ENCODE data around the gene CCDC102A. TPM values are rescaled to one million over a fixed set of nuclear protein-coding genes. Genes with fewer than 3 reads are reported as not detected.

CCDC102A gene
- polyA plus RNA-seq, 2 of the 4 experiments (the other 2 are of a cell fraction) = 8.0 to 8.3 TPM

DNA sequence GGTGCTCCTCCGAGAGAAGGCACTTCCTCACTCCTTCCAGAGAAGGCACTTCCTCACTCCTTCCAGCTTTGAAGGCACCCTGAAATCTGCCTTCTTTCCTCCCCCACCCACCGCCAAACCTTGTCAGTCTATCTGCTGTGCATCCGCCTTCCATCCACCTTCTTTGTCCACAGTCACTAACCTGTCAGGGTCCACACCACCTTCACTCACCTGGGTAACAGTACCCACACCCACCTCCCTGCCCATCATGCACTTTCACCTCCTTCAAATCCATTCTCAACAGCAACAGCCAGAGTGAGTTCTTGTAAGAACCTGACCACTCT lies 5.2 kb downstream of the CCDC102A start:
- peak overlapping the region; percentile 16; the same call in 2 of the 3 replicates for H3K4me2 ChIP-seq
- FAIRE-seq = no peak
- no peak overlapping the region for H3K4me3 ChIP-seq
- no peak for ATAC-seq
- peaks cover 60% of the 10 kb centered on the region for H3K4me1 ChIP-seq
- no peak for DNase-seq (ENCODE audit: low read depth in 1 of 2, low spot score in 1 of 2)
- WGBS (ENCODE audit: missing lambda C conversion rate) = 77% methylated on average over 3 of the region's 3 CpGs
- peak overlapping the region in 1 of 2 experiments; percentile 79; a peak in 2 of 6 replicates for H3K27ac ChIP-seq
- H3K9me3 ChIP-seq = no peaks in the 10 kb centered on the region
- ChIA-PET CTCF (interaction anchor here (1.1 to 3.4 kb wide), 4 partner anchors 10 to 113 kb away, joined by 4 to 23 read pairs (median 6); partner anchors contain the start of gene POLR2C), POLR2A (no interaction called here)
- TF ChIP-seq, protein P1, sequence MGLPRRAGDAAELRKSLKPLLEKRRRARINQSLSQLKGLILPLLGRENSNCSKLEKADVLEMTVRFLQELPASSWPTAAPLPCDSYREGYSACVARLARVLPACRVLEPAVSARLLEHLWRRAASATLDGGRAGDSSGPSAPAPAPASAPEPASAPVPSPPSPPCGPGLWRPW (IDR thresholded peaks at IDR 0.05) = no peak
- no peak for TF ChIP-seq POLR2A (IDR thresholded peaks at IDR 0.05; ENCODE audit: low read length)
- TF ChIP-seq CBX2 (IDR thresholded peaks at IDR 0.05; ENCODE audit: borderline replicate concordance, low read depth) = no peak
- TF ChIP-seq CBX8 (IDR thresholded peaks at IDR 0.05) = no peak
- TF ChIP-seq NPAS2 (CRISPR knock-in tag; IDR thresholded peaks at IDR 0.05; ENCODE audit: borderline replicate concordance) = no peak
- no peak for TF ChIP-seq BCL3 (IDR thresholded peaks at IDR 0.05)
- no peak for TF ChIP-seq ZNF302 (CRISPR knock-in tag; IDR thresholded peaks at IDR 0.05)
- no peak for TF ChIP-seq RARB (CRISPR knock-in tag; IDR thresholded peaks at IDR 0.05)
- no peak for TF ChIP-seq ELK1 (IDR thresholded peaks at IDR 0.05; ENCODE audit: low read depth, low read length)
- no peak for TF ChIP-seq GATA3 (IDR thresholded peaks at IDR 0.05; ENCODE audit: borderline replicate concordance)
- TF ChIP-seq, protein P2, sequence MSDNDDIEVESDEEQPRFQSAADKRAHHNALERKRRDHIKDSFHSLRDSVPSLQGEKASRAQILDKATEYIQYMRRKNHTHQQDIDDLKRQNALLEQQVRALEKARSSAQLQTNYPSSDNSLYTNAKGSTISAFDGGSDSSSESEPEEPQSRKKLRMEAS (IDR thresholded peaks at IDR 0.05) = no peak
- no peak for TF ChIP-seq FOXS1 (CRISPR knock-in tag; IDR thresholded peaks at IDR 0.05)
- TF ChIP-seq PHF8 (IDR thresholded peaks at IDR 0.05; ENCODE audit: borderline replicate concordance, low read depth) = no peak
- no peak for TF ChIP-seq RNF2 (IDR thresholded peaks at IDR 0.05; ENCODE audit: borderline replicate concordance, low read depth)
- no peak for TF ChIP-seq HOXB13 (CRISPR knock-in tag; IDR thresholded peaks at IDR 0.05; ENCODE audit: low read depth)
- TF ChIP-seq ZSCAN20 (CRISPR knock-in tag; IDR thresholded peaks at IDR 0.05) = no peak
- no peak for TF ChIP-seq KDM1A (IDR thresholded peaks at IDR 0.05; ENCODE audit: low read depth)
- TF ChIP-seq JUN (IDR thresholded peaks at IDR 0.05) = no peak

DNA sequence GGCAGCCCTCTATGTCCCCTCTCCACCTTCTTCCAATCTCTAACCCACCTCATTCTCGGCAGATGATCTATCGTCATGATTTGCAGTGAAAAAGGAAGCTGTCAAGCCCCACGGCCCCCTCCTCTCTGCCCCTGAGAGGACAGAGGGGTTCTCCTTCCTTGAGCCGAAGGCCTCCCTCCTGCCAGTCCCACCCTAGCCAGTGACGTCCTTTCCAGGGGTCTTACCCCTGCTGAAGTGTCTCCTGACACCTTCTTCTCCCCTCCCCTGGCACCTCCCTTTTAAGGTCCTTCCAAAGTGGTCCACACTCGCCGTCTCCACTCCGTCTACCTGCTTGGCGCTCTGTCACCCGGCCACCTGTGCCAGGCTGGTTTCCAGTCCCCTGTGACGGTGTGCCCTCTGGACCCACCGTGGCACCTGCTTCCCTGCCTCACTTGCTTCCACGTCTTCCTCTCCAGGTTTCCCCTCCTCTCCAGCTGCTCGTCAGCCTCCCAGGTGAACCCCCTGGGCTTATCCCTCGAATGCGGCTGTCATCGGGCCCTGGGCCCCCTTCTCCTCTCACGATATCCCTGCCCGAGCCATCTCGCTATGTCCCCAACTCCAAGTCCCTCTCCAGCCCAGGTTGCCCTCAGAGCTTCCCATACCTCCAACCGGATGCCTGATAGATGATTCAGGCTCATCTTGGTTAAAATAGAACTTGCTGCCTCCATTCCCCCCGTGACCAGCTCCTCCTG lies 5.7 kb downstream of the CCDC102A start:
- H3K4me1 ChIP-seq = peaks cover 60% of the 10 kb centered on the region
- ChIA-PET POLR2A (no interaction called here), CTCF (interaction anchor here (1.1 to 3.4 kb wide), 4 partner anchors 10 to 113 kb away, joined by 4 to 23 read pairs (median 6); partner anchors contain the start of gene POLR2C)
- peak overlapping the region; percentile 65 to 79 for H3K27ac ChIP-seq
- no peak for ATAC-seq
- TF ChIP-seq TP53 (CRISPR knock-in tag; IDR thresholded peaks at IDR 0.05) = no peak
- no peak for TF ChIP-seq PBX3 (IDR thresholded peaks at IDR 0.05)
- no peak for TF ChIP-seq CHD2 (IDR thresholded peaks at IDR 0.05; ENCODE audit: low read length, partially characterized antibody)
- TF ChIP-seq EHMT2 (IDR thresholded peaks at IDR 0.05; ENCODE audit: low read depth) = no peak
- no peak for TF ChIP-seq CEBPB (IDR thresholded peaks at IDR 0.05)
- no peak for TF ChIP-seq USF2 (IDR thresholded peaks at IDR 0.05)
- TF ChIP-seq ATOH8 (CRISPR knock-in tag; IDR thresholded peaks at IDR 0.05; ENCODE audit: low read depth) = no peak
- TF ChIP-seq, protein P3, sequence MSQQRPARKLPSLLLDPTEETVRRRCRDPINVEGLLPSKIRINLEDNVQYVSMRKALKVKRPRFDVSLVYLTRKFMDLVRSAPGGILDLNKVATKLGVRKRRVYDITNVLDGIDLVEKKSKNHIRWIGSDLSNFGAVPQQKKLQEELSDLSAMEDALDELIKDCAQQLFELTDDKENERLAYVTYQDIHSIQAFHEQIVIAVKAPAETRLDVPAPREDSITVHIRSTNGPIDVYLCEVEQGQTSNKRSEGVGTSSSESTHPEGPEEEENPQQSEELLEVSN (IDR thresholded peaks at IDR 0.05; ENCODE audit: borderline replicate concordance, low read depth) = no peak
- TF ChIP-seq PHF8 (IDR thresholded peaks at IDR 0.05; ENCODE audit: borderline replicate concordance, low read depth) = no peak
- TF ChIP-seq KDM1A (IDR thresholded peaks at IDR 0.05; ENCODE audit: low read depth) = no peak
- no peak for TF ChIP-seq ZC3H11A (IDR thresholded peaks at IDR 0.05)
- no peak for TF ChIP-seq JUNB (IDR thresholded peaks at IDR 0.05)
- no peak for TF ChIP-seq SREBF2 (IDR thresholded peaks at IDR 0.05)
- no peak for TF ChIP-seq NFE2L2 (conservative IDR thresholded peaks at IDR 0.05; ENCODE audit: low read length)
- peak overlapping the region; percentile 64 for H3K4me2 ChIP-seq
- H3K9me3 ChIP-seq = no peaks in the 10 kb centered on the region
- WGBS (ENCODE audit: missing lambda C conversion rate) = 80% methylated on average over 22 of the region's 22 CpGs
- FAIRE-seq = no peak
- DNase-seq (ENCODE audit: low read depth in 1 of 2, low spot score in 1 of 2) = no peak
- no peak overlapping the region for H3K4me3 ChIP-seq

Measured in A549 (cell line).